C4-2B (cell line): Measurements from ENCODE around the gene SCARB2.

Experiments
- H3K27ac ChIP-seq: fragments of 450-650 bp; 2 replicates; pipeline ENCODE4 v1.5.1; 2017
- CTCF ChIP-seq: fragments of 450-650 bp; conservative IDR thresholded peaks from 2 replicates; pipeline ENCODE4 v1.5.1; 2017; ENCODE audit warnings: mild to moderate bottlenecking
- ZFX ChIP-seq: fragments of 450-650 bp; IDR thresholded peaks from 2 replicates; pipeline ENCODE4 v1.6.1; 2017

The SCARB2 gene

GRCh38 chr4:76155979-76156378 is 57.6 kb downstream of the SCARB2 start:
- no peak overlapping the region for H3K27ac ChIP-seq
- no peak for TF ChIP-seq ZFX
- no peak for TF ChIP-seq CTCF

- no peak for TF ChIP-seq ZFX
- TF ChIP-seq CTCF = no peak
- no peak overlapping the region for H3K27ac ChIP-seq
Observed at GRCh38 chr4:76153356-76153755, 60.3 kb downstream of the SCARB2 start.

- TF ChIP-seq CTCF = no peak
- peak; percentile 89 for TF ChIP-seq ZFX
- peak within 1 kb of the TSS; percentile 86 for H3K27ac ChIP-seq
Observed at GRCh38 chr4:76148142-76148865, 65.3 kb downstream of the SCARB2 start, which contains the start of gene NUP54. NUP54 (minus strand) TSS chr4:76148397; CDS start chr4:76148374, 23 bp downstream.

- TF ChIP-seq CTCF (no peak), ZFX (no peak)
- H3K27ac ChIP-seq = peak overlapping the region; percentile 86
Observed at GRCh38 chr4:76147454-76148141, 66.0 kb downstream of the SCARB2 start.

- H3K27ac ChIP-seq = no peak overlapping the region
- TF ChIP-seq ZFX = no peak
- TF ChIP-seq CTCF = no peak
Observed at GRCh38 chr4:76144546-76144945, 69.1 kb downstream of the SCARB2 start.

GRCh38 chr4:76141241-76141640 is 72.4 kb downstream of the SCARB2 start:
- H3K27ac ChIP-seq = no peak overlapping the region
- TF ChIP-seq ZFX = no peak
- TF ChIP-seq CTCF = no peak

GRCh38 chr4:76127754-76128153 is 85.9 kb downstream of the SCARB2 start:
- H3K27ac ChIP-seq = no peak overlapping the region; the same call in 1 of the 2 replicates
- TF ChIP-seq CTCF = no peak
- no peak for TF ChIP-seq ZFX
